K562 (cell line): Measurements from ENCODE around the gene ARHGAP24. TPM values are rescaled to one million over a fixed set of nuclear protein-coding genes. Genes with fewer than 3 reads are reported as not detected.

Experiments
- ATAC-seq: fragments of 200-7000 bp; cut with Tn5 transposase; 3 replicates; pipeline ENCODE4 v1.9.1; 2020; ENCODE audit warnings: moderate library complexity
- BruUV-seq: library from RNA; stranded (reverse); fragments of 400-500 nt; replicated peaks from 2 replicates; lab custom pipeline; 2021; lab: Mats Ljungman, UMichigan
- CTCF ChIA-PET: fragments of 300-600 bp; formaldehyde crosslinking; extraction: SDS; loops from one replicate; lab custom pipeline; 2021; ENCODE audit warnings: low intra/inter-chr PET ratio; lab: Yijun Ruan, JAX
- POLR2A ChIA-PET: fragments of 300-600, 350-650 bp; sonication (Branson Sonifier 250); formaldehyde crosslinking; extraction: SDS; loops from one replicate; lab custom pipeline; 2021; ENCODE audit warnings: antibody characterized with exemption, inconsistent platforms; lab: Yijun Ruan, JAX
- DNase-seq, 4 experiments: peaks; one replicate each; pipeline versions ENCODE4 v3.0.0 to v3.0.0-alpha.2; 2011 to 2018; ENCODE audit warnings: low spot score in 3 of 4, mixed read lengths in 3 of 4; ENCODE audit errors: extremely low read depth in 1 of 4
- FAIRE-seq: peaks from 2 replicates; lab custom pipeline; 2011; peaks lifted over from hg19 to GRCh38; lab: Jason Lieb, UNC
- H2AFZ ChIP-seq: 2 replicates; pipeline ENCODE4 v1.6.0; 2011; ENCODE audit warnings: low read depth, low read length, control low read depth, inconsistent platforms
- H3K27ac ChIP-seq: fragments of 200-600 bp; 3 replicates; pipeline ENCODE4 v1.8.0; 2011; ENCODE audit warnings: low read depth, mild to moderate bottlenecking, control low read depth, inconsistent platforms, low read length, moderate library complexity, mixed read lengths; ENCODE audit errors: extremely low read depth
- H3K27me3 ChIP-seq, 2 experiments: fragments of 300-600 bp in 1 of 2; 2 replicates in 1 of 2; 3 replicates in 1 of 2; pipeline versions ENCODE4 v1.6.0 to v1.8.0; 2011; ENCODE audit warnings: inconsistent platforms in 2 of 2, low read length in 2 of 2, mild to moderate bottlenecking in 1 of 2, mixed read lengths in 1 of 2, moderate library complexity in 1 of 2; ENCODE audit not compliant: control insufficient read depth in 2 of 2, insufficient read depth in 2 of 2
- H3K36me3 ChIP-seq: fragments of 300-600 bp; 3 replicates; pipeline ENCODE4 v1.8.0; 2011; ENCODE audit warnings: mild to moderate bottlenecking, low read length, inconsistent platforms; ENCODE audit not compliant: control insufficient read depth, insufficient read depth
- H3K4me1 ChIP-seq, 2 experiments: fragments of 200-600 bp in 1 of 2; replicated peaks in 1 of 2; 2 replicates in 1 of 2; 3 replicates in 1 of 2; pipeline versions ENCODE4 v1.5.1 to v1.8.0; 2011; ENCODE audit warnings: inconsistent platforms in 2 of 2, low read length in 2 of 2, mild to moderate bottlenecking in 1 of 2, mixed read lengths in 1 of 2, moderate library complexity in 1 of 2; ENCODE audit not compliant: control insufficient read depth in 2 of 2, insufficient read depth in 2 of 2
- H3K4me2 ChIP-seq: 2 replicates; pipeline ENCODE4 v1.6.1; 2011; ENCODE audit warnings: low read length, control low read depth, inconsistent platforms, mixed read lengths; ENCODE audit not compliant: insufficient read depth
- H3K4me3 ChIP-seq: fragments of 200-600 bp; sonication (generic), shearing (Covaris generic); 2 replicates; pipeline ENCODE4 v1.5.1; 2016; ENCODE audit warnings: control low read depth, inconsistent platforms
- H3K79me2 ChIP-seq: fragments of 200-600 bp; 3 replicates; pipeline ENCODE4 v1.8.0; 2011; ENCODE audit warnings: low read length, inconsistent platforms; ENCODE audit not compliant: control insufficient read depth, insufficient read depth
- H3K9ac ChIP-seq, 2 experiments: 2 replicates each; pipeline versions ENCODE4 v1.6.0 to v1.6.1; 2011; ENCODE audit warnings: low read depth in 2 of 2, low read length in 2 of 2, control low read depth in 1 of 2, inconsistent platforms in 1 of 2, mild to moderate bottlenecking in 1 of 2, mixed read lengths in 1 of 2; ENCODE audit not compliant: insufficient read depth in 1 of 2
- H3K9me1 ChIP-seq: one replicate; pipeline ENCODE4 v1.6.0; 2011; ENCODE audit warnings: inconsistent platforms, mild to moderate bottlenecking, low read length, moderate library complexity; ENCODE audit not compliant: control insufficient read depth, insufficient read depth
- H3K9me3 ChIP-seq: replicated peaks from 2 replicates; pipeline ENCODE4 v1.5.1; 2011; ENCODE audit warnings: low read depth, low read length, inconsistent platforms; ENCODE audit not compliant: control insufficient read depth, insufficient read depth
- H4K20me1 ChIP-seq: replicated peaks from 2 replicates; pipeline ENCODE4 v1.6.1; 2011; ENCODE audit warnings: low read length, inconsistent platforms, mixed read lengths; ENCODE audit not compliant: control insufficient read depth, insufficient read depth
- ARID4B ChIP-seq: sonication (generic); formaldehyde crosslinking; IDR thresholded peaks from 2 replicates; pipeline ENCODE4 v1.8.0; 2022; ENCODE audit warnings: mild to moderate bottlenecking, missing genetic modification reagents
- CEBPB ChIP-seq: fragments of 450-650 bp; IDR thresholded peaks from 2 replicates; pipeline ENCODE4 v1.6.1; 2016; ENCODE audit warnings: missing genetic modification characterization, missing compliant biosample characterization
- CTCF ChIP-seq, 3 experiments: IDR thresholded peaks in 2 of 3; conservative IDR thresholded peaks in 1 of 3; 2 replicates each; pipeline ENCODE4 v1.5.1; 2011 to 2012; ENCODE audit warnings: low read length in 3 of 3, mild to moderate bottlenecking in 3 of 3, control low read depth in 2 of 3, improper control_type of control experiment in 1 of 3, inconsistent platforms in 1 of 3, low read depth in 1 of 3, mixed read lengths in 1 of 3, moderate library complexity in 1 of 3; ENCODE audit not compliant: insufficient read depth in 2 of 3
- GABPB1 ChIP-seq: sonication (generic); formaldehyde crosslinking; IDR thresholded peaks from 2 replicates; pipeline ENCODE4 v1.8.0; 2022; ENCODE audit warnings: mild to moderate bottlenecking, missing genetic modification reagents
- POLR3A ChIP-seq: IDR thresholded peaks from 2 replicates; pipeline ENCODE4 v1.6.1; 2011; ENCODE audit warnings: borderline replicate concordance, mild to moderate bottlenecking, moderate library complexity; ENCODE audit not compliant: insufficient read length, insufficient read depth; ENCODE audit errors: extremely low read depth
- SMC3 ChIP-seq: conservative IDR thresholded peaks from 2 replicates; pipeline ENCODE4 v1.6.1; 2011; ENCODE audit warnings: low read depth, low read length, improper control_type of control experiment; ENCODE audit not compliant: insufficient read depth
- ZNF174 ChIP-seq: fragments of 250-450 bp; sonication (Bioruptor Pico); IDR thresholded peaks from 2 replicates; pipeline ENCODE4 v1.4.0; 2020; ENCODE audit warnings: mild to moderate bottlenecking
- ZNF445 ChIP-seq: fragments of 250-450 bp; sonication (Bioruptor Pico); IDR thresholded peaks from 2 replicates; pipeline ENCODE4 v1.4.0; 2020; ENCODE audit warnings: low read depth, mild to moderate bottlenecking, moderate library complexity
- WGBS: fragments of 100-300 bp; shearing (Covaris generic); methylation state at CpG from one replicate; pipeline ENCODE4 v1.1.6; 2016; ENCODE audit warnings: low coverage, mixed read lengths; ENCODE audit not compliant: insufficient coverage; ENCODE audit errors: missing lambda C conversion rate; 5-methylcytosine and 5-hydroxymethylcytosine counted together
- in situ Hi-C: fragments of 300-500 bp; cut with MboI; formaldehyde crosslinking; loops from 4 replicates; pipeline ENCODE4 v1.15.0; 2018; ENCODE audit warnings: inconsistent platforms, mixed read lengths
- intact Hi-C: fragments of 100-400 bp; cut with micrococcal nuclease; formaldehyde crosslinking; loops from 2 replicates; pipeline ENCODE4 v1.14.2; 2022
- polyA plus RNA-seq, 8 experiments: library from polyadenylated mRNA; depleted of rRNA in 4 of 8; stranded (reverse) in 5 of 8; unstranded in 3 of 8; fragments of >200 nt; fragmentation: Nextera tagmentation in 2 of 8; fragmentation: Illumina TruSeq in 1 of 8; extraction: Ambion mirVana in 2 of 8; extraction: Trizol in 1 of 8; gene quantifications; 2 replicates each; pipeline versions ENCODE4 v1.2.1 to v1.2.3, GENCODE V29; 2011 to 2014; ENCODE audit warnings: inconsistent platforms in 1 of 8, missing spikeins in 1 of 8
- total RNA-seq, 7 experiments: library from RNA; depleted of rRNA in 6 of 7; stranded (reverse); fragments of >200 nt in 6 of 7; fragmentation: Illumina TruSeq in 2 of 7; extraction: Trizol in 2 of 7; gene quantifications; 2 replicates each; pipeline versions ENCODE4 v1.2.1 to v1.2.3, GENCODE V29; 2011 to 2021; ENCODE audit warnings: low replicate concordance in 1 of 7

ARHGAP24 gene
- total and polyA plus RNA-seq, 9 of the 15 experiments (the other 6 are each of a cell fraction or from before 2014, with no cell fraction given), result 8.0 to 22.6 (median 14.0) TPM

- BruUV-seq, result no TSS peak
- no peaks in the 10 kb centered on the region for H4K20me1 ChIP-seq
- H3K4me1 ChIP-seq, result no peaks in the 10 kb centered on the region
- H2AFZ ChIP-seq, result no peak overlapping the region
- CTCF ChIA-PET, result no interaction called here
- no peak for ATAC-seq
- in situ Hi-C loops (loop anchor here (25.0 kb wide), 1 partner anchor 593 kb away; no protein-coding TSS in a partner anchor), intact Hi-C loops (loop anchor here (10.0 kb wide), 1 partner anchor 290 kb away; no protein-coding TSS in a partner anchor)
- H3K36me3 ChIP-seq, result 0 out of 3 replicates have a peak, but pooled peaks cover 4% of the 10 kb centered on the region
- POLR2A ChIA-PET, result no interaction called here
- H3K4me3 ChIP-seq, result no peak overlapping the region
- no peaks in the 10 kb centered on the region for H3K79me2 ChIP-seq
- no peaks in the 10 kb centered on the region for H3K9me1 ChIP-seq
- DNase-seq, result no peak
- 23% methylated on average over 2 of the region's 4 CpGs for WGBS
- H3K9ac ChIP-seq, result no peak overlapping the region
- no peak overlapping the region for H3K4me2 ChIP-seq
- FAIRE-seq, result no peak
- H3K27ac ChIP-seq, result no peak overlapping the region
- TF ChIP-seq ZNF445 (CRISPR knock-in tag) (no peak), CEBPB (tag) (peak; percentile 43; the same call in 1 of the 2 replicates)
- H3K9me3 ChIP-seq, result no peaks in the 10 kb centered on the region
- H3K27me3 ChIP-seq, result no peaks in the 10 kb centered on the region
These were observed 280.3 kb downstream of the ARHGAP24 start for GRCh38 chr4:85755285-85755684.

- ChIA-PET CTCF (interaction anchor here (0.6 kb wide), 1 partner anchor 212 kb away, joined by 4 read pairs; no protein-coding TSS in a partner anchor), POLR2A (no interaction called here)
- Histone ChIP-seq H3K36me3 (0 out of 3 replicates have a peak, but pooled peaks cover 2% of the 10 kb centered on the region), H3K27ac (no peak overlapping the region), H3K9me1 (no peaks in the 10 kb centered on the region), H3K4me1 (no peaks in the 10 kb centered on the region), H3K79me2 (no peaks in the 10 kb centered on the region), H2AFZ (no peak overlapping the region), H4K20me1 (no peaks in the 10 kb centered on the region), H3K4me2 (no peak overlapping the region), H3K9me3 (no peaks in the 10 kb centered on the region), H3K27me3 (no peaks in the 10 kb centered on the region), H3K9ac (no peak overlapping the region), H3K4me3 (no peak overlapping the region)
- BruUV-seq, result no TSS peak
- intact Hi-C loops (loop anchor here (10.0 kb wide), 1 partner anchor 288 kb away; no protein-coding TSS in a partner anchor), in situ Hi-C loops (loop anchor here (25.0 kb wide), 1 partner anchor 595 kb away; no protein-coding TSS in a partner anchor)
- FAIRE-seq, result no peak
- 40% methylated on average over 2 of the region's 3 CpGs for WGBS
- DNase-seq, result peak; percentile 8 to 25 (median 10)
- peak; percentile 66; the same call in 2 of the 3 replicates for ATAC-seq
- TF ChIP-seq SMC3 (0 out of 2 replicates have a peak, but pooled peaks have one; percentile 15), ARID4B (no peak), CTCF (IDR thresholded peaks at IDR 0.05 in 2 of 3, conservative IDR thresholded peaks at IDR 0.05 in 1 of 3; ENCODE audit: insufficient read depth in 2 of 3, low read depth in 1 of 3, low read length in 3 of 3) (peak in 2 of 3 experiments; percentile 41 to 50; a peak in 3 of 6 replicates), POLR3A (no peak), ZNF174 (CRISPR knock-in tag) (no peak), GABPB1 (CRISPR knock-in tag) (no peak)
These were observed 282.0 kb downstream of the ARHGAP24 start for GRCh38 chr4:85756938-85757337.
